K562 (cell line): ENCODE results near the gene TBC1D9. TPM values are rescaled to one million over a fixed set of nuclear protein-coding genes. Genes with fewer than 3 reads are reported as not detected.

Source experiments
- ATAC-seq: fragments of 200-7000 bp; cut with Tn5 transposase; 3 replicates; pipeline ENCODE4 v1.9.1; 2020; ENCODE audit warnings: moderate library complexity
- BruUV-seq: library from RNA; stranded (reverse); fragments of 400-500 nt; replicated peaks from 2 replicates; lab custom pipeline; 2021; lab: Mats Ljungman, UMichigan
- CTCF ChIA-PET: fragments of 300-600 bp; formaldehyde crosslinking; extraction: SDS; loops from one replicate; lab custom pipeline; 2021; ENCODE audit warnings: low intra/inter-chr PET ratio; lab: Yijun Ruan, JAX
- POLR2A ChIA-PET: fragments of 300-600, 350-650 bp; sonication (Branson Sonifier 250); formaldehyde crosslinking; extraction: SDS; loops from one replicate; lab custom pipeline; 2021; ENCODE audit warnings: antibody characterized with exemption, inconsistent platforms; lab: Yijun Ruan, JAX
- DNase-seq, 4 experiments: peaks; one replicate each; pipeline versions ENCODE4 v3.0.0 to v3.0.0-alpha.2; 2011 to 2018; ENCODE audit warnings: low spot score in 3 of 4, mixed read lengths in 3 of 4; ENCODE audit errors: extremely low read depth in 1 of 4
- FAIRE-seq: peaks from 2 replicates; lab custom pipeline; 2011; peaks lifted over from hg19 to GRCh38; lab: Jason Lieb, UNC
- H2AFZ ChIP-seq: 2 replicates; pipeline ENCODE4 v1.6.0; 2011; ENCODE audit warnings: low read depth, low read length, control low read depth, inconsistent platforms
- H3K27ac ChIP-seq: fragments of 200-600 bp; 3 replicates; pipeline ENCODE4 v1.8.0; 2011; ENCODE audit warnings: low read depth, mild to moderate bottlenecking, control low read depth, inconsistent platforms, low read length, moderate library complexity, mixed read lengths; ENCODE audit errors: extremely low read depth
- H3K27me3 ChIP-seq, 2 experiments: fragments of 300-600 bp in 1 of 2; 2 replicates in 1 of 2; 3 replicates in 1 of 2; pipeline versions ENCODE4 v1.6.0 to v1.8.0; 2011; ENCODE audit warnings: inconsistent platforms in 2 of 2, low read length in 2 of 2, mild to moderate bottlenecking in 1 of 2, mixed read lengths in 1 of 2, moderate library complexity in 1 of 2; ENCODE audit not compliant: control insufficient read depth in 2 of 2, insufficient read depth in 2 of 2
- H3K36me3 ChIP-seq: fragments of 300-600 bp; 3 replicates; pipeline ENCODE4 v1.8.0; 2011; ENCODE audit warnings: mild to moderate bottlenecking, low read length, inconsistent platforms; ENCODE audit not compliant: control insufficient read depth, insufficient read depth
- H3K4me1 ChIP-seq, 2 experiments: fragments of 200-600 bp in 1 of 2; replicated peaks in 1 of 2; 2 replicates in 1 of 2; 3 replicates in 1 of 2; pipeline versions ENCODE4 v1.5.1 to v1.8.0; 2011; ENCODE audit warnings: inconsistent platforms in 2 of 2, low read length in 2 of 2, mild to moderate bottlenecking in 1 of 2, mixed read lengths in 1 of 2, moderate library complexity in 1 of 2; ENCODE audit not compliant: control insufficient read depth in 2 of 2, insufficient read depth in 2 of 2
- H3K4me2 ChIP-seq: 2 replicates; pipeline ENCODE4 v1.6.1; 2011; ENCODE audit warnings: low read length, control low read depth, inconsistent platforms, mixed read lengths; ENCODE audit not compliant: insufficient read depth
- H3K4me3 ChIP-seq: fragments of 200-600 bp; sonication (generic), shearing (Covaris generic); 2 replicates; pipeline ENCODE4 v1.5.1; 2016; ENCODE audit warnings: control low read depth, inconsistent platforms
- H3K79me2 ChIP-seq: fragments of 200-600 bp; 3 replicates; pipeline ENCODE4 v1.8.0; 2011; ENCODE audit warnings: low read length, inconsistent platforms; ENCODE audit not compliant: control insufficient read depth, insufficient read depth
- H3K9ac ChIP-seq, 2 experiments: 2 replicates each; pipeline versions ENCODE4 v1.6.0 to v1.6.1; 2011; ENCODE audit warnings: low read depth in 2 of 2, low read length in 2 of 2, control low read depth in 1 of 2, inconsistent platforms in 1 of 2, mild to moderate bottlenecking in 1 of 2, mixed read lengths in 1 of 2; ENCODE audit not compliant: insufficient read depth in 1 of 2
- H3K9me1 ChIP-seq: one replicate; pipeline ENCODE4 v1.6.0; 2011; ENCODE audit warnings: inconsistent platforms, mild to moderate bottlenecking, low read length, moderate library complexity; ENCODE audit not compliant: control insufficient read depth, insufficient read depth
- H3K9me3 ChIP-seq: replicated peaks from 2 replicates; pipeline ENCODE4 v1.5.1; 2011; ENCODE audit warnings: low read depth, low read length, inconsistent platforms; ENCODE audit not compliant: control insufficient read depth, insufficient read depth
- H4K20me1 ChIP-seq: replicated peaks from 2 replicates; pipeline ENCODE4 v1.6.1; 2011; ENCODE audit warnings: low read length, inconsistent platforms, mixed read lengths; ENCODE audit not compliant: control insufficient read depth, insufficient read depth
- CBX8 ChIP-seq: fragments of 200-600 bp; sonication (generic); IDR thresholded peaks from 2 replicates; pipeline ENCODE4 v1.6.1; 2012; ENCODE audit warnings: borderline replicate concordance, mixed run types, low read depth, mild to moderate bottlenecking, moderate library complexity, mixed read lengths, low read length, control low read depth, inconsistent platforms; ENCODE audit not compliant: poor library complexity, severe bottlenecking; ENCODE audit errors: extremely low read depth
- CTCFL ChIP-seq: IDR thresholded peaks from 2 replicates; pipeline ENCODE4 v1.6.1; 2011; ENCODE audit warnings: borderline replicate concordance, low read depth, mild to moderate bottlenecking, moderate library complexity, low read length; ENCODE audit not compliant: insufficient read depth, poor library complexity, severe bottlenecking
- RBM15 ChIP-seq: fragments of 200-400 bp; formaldehyde crosslinking; IDR thresholded peaks from 2 replicates; pipeline ENCODE4 v1.6.1; 2018; ENCODE audit warnings: mild to moderate bottlenecking, low read length, moderate library complexity; ENCODE audit not compliant: insufficient read depth
- ZNF518B ChIP-seq: fragments of 250-450 bp; sonication (Bioruptor Pico); IDR thresholded peaks from 2 replicates; pipeline ENCODE4 v1.5.0; 2021; ENCODE audit warnings: mild to moderate bottlenecking, moderate library complexity
- WGBS: fragments of 100-300 bp; shearing (Covaris generic); methylation state at CpG from one replicate; pipeline ENCODE4 v1.1.6; 2016; ENCODE audit warnings: low coverage, mixed read lengths; ENCODE audit not compliant: insufficient coverage; ENCODE audit errors: missing lambda C conversion rate; 5-methylcytosine and 5-hydroxymethylcytosine counted together
- in situ Hi-C: fragments of 300-500 bp; cut with MboI; formaldehyde crosslinking; loops from 4 replicates; pipeline ENCODE4 v1.15.0; 2018; ENCODE audit warnings: inconsistent platforms, mixed read lengths
- intact Hi-C: fragments of 100-400 bp; cut with micrococcal nuclease; formaldehyde crosslinking; loops from 2 replicates; pipeline ENCODE4 v1.14.2; 2022
- polyA plus RNA-seq, 8 experiments: library from polyadenylated mRNA; depleted of rRNA in 4 of 8; stranded (reverse) in 5 of 8; unstranded in 3 of 8; fragments of >200 nt; fragmentation: Nextera tagmentation in 2 of 8; fragmentation: Illumina TruSeq in 1 of 8; extraction: Ambion mirVana in 2 of 8; extraction: Trizol in 1 of 8; gene quantifications; 2 replicates each; pipeline versions ENCODE4 v1.2.1 to v1.2.3, GENCODE V29; 2011 to 2014; ENCODE audit warnings: inconsistent platforms in 1 of 8, missing spikeins in 1 of 8
- total RNA-seq, 7 experiments: library from RNA; depleted of rRNA in 6 of 7; stranded (reverse); fragments of >200 nt in 6 of 7; fragmentation: Illumina TruSeq in 2 of 7; extraction: Trizol in 2 of 7; gene quantifications; 2 replicates each; pipeline versions ENCODE4 v1.2.1 to v1.2.3, GENCODE V29; 2011 to 2021; ENCODE audit warnings: low replicate concordance in 1 of 7

TBC1D9 gene
- total and polyA plus RNA-seq, 9 of the 15 experiments (the other 6 are each of a cell fraction or from before 2014, with no cell fraction given) = 0.13 TPM; not detected in 8

GRCh38 chr4:140777894-140778293 is 21.7 kb upstream of the TBC1D9 start:
- H2AFZ ChIP-seq = no peak overlapping the region
- POLR2A ChIA-PET = no interaction called here
- no peak for ATAC-seq
- 5% methylated on average over 2 of the region's 2 CpGs for WGBS
- TF ChIP-seq RBM15 (no peak), CTCFL (no peak), ZNF518B (CRISPR knock-in tag) (no peak), CBX8 (no peak)
- TF ChIP-seq, all 486 proteins: peak for 0
- DNase-seq (no peak), FAIRE-seq (no peak)
- no peaks in the 10 kb centered on the region for H3K4me1 ChIP-seq
- no peak overlapping the region for H3K9ac ChIP-seq
- no peaks in the 10 kb centered on the region for H3K9me1 ChIP-seq
- intact Hi-C loops = no loop called here
- CTCF ChIA-PET = no interaction called here
- H4K20me1 ChIP-seq = no peaks in the 10 kb centered on the region
- no peak overlapping the region for H3K27ac ChIP-seq
- no peaks in the 10 kb centered on the region for H3K9me3 ChIP-seq
- in situ Hi-C loops = no loop called here
- no peaks in the 10 kb centered on the region for H3K36me3 ChIP-seq
- H3K4me2 ChIP-seq = no peak overlapping the region
- H3K27me3 ChIP-seq = no peaks in the 10 kb centered on the region
- H3K4me3 ChIP-seq = no peak overlapping the region
- H3K79me2 ChIP-seq = no peaks in the 10 kb centered on the region
- no TSS peak for BruUV-seq
